Transverse colon (tissue), 4 donors: ENCODE results near the gene CCNL2.

Experiments used
- EP300 ChIP-seq: sonication (generic); formaldehyde crosslinking; IDR thresholded peaks from one replicate; pipeline ENCODE4 v1.6.1; 2017; ENCODE audit warnings: antibody characterized with exemption, low read depth
- POLR2A ChIP-seq: fragments of 450-650 bp; IDR thresholded peaks from one replicate; pipeline ENCODE4 v1.6.1; 2016; ENCODE audit warnings: antibody characterized with exemption, mild to moderate bottlenecking, moderate library complexity
- POLR2AphosphoS5 ChIP-seq, 3 donors: sonication (generic); formaldehyde crosslinking; IDR thresholded peaks; one replicate each; pipeline ENCODE4 v1.6.1; 2016; ENCODE audit warnings: antibody characterized with exemption in 3 of 3
- TF ChIP-seq, protein P1 (sequence below), 5 experiments: fragments of 200-600 bp in 3 of 5; fragments of 450-650 bp in 2 of 5; sonication (generic) in 3 of 5; IDR thresholded peaks; 1 replicate in 2 of 5; 2 replicates in 3 of 5; pipeline ENCODE4 v1.5.1; 2016 to 2017; ENCODE audit warnings: antibody characterized with exemption in 5 of 5, inconsistent platforms in 3 of 5, mild to moderate bottlenecking in 2 of 5, moderate library complexity in 1 of 5

DNA sequence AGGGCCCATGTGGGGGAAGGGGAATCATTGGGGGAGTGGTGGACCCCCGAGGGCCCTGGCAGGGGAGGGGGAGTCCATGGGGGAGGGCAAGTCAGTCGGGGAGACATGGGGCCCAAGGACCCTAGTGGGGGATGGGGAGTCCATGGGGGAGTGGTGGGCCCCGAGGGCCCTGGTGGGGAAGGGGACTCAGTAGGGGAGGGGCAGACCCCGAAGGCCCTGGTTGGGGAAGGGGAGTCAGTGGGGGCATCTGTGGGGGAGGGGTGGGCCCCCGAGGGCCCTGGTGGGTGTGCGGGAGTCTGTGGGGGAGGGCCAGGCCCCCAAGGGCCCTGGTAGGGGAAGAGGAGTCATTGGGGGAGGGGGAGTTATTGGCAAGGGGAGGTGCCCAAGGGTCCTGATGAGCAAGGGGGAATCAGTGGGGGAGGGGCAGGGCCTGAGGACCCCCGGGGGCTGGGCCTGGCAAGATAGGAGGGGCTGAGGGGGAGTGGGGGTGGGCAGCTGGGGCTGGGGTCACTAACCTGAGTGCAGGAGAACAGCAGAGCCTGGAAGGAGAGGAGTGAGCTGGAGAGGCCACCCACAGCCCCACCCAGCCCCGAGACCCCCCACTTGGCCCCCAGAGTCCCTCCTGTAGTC, 42.9 kb downstream of the CCNL2 start:
- TF ChIP-seq, protein P1, sequence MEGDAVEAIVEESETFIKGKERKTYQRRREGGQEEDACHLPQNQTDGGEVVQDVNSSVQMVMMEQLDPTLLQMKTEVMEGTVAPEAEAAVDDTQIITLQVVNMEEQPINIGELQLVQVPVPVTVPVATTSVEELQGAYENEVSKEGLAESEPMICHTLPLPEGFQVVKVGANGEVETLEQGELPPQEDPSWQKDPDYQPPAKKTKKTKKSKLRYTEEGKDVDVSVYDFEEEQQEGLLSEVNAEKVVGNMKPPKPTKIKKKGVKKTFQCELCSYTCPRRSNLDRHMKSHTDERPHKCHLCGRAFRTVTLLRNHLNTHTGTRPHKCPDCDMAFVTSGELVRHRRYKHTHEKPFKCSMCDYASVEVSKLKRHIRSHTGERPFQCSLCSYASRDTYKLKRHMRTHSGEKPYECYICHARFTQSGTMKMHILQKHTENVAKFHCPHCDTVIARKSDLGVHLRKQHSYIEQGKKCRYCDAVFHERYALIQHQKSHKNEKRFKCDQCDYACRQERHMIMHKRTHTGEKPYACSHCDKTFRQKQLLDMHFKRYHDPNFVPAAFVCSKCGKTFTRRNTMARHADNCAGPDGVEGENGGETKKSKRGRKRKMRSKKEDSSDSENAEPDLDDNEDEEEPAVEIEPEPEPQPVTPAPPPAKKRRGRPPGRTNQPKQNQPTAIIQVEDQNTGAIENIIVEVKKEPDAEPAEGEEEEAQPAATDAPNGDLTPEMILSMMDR (IDR thresholded peaks at IDR 0.05), result no peak
- TF ChIP-seq POLR2A (no peak), POLR2AphosphoS5 (IDR thresholded peaks at IDR 0.05) (no peak), EP300 (no peak)
